ENCODE measurements around the gene ZNF774.
"Not testable (repeated sequence)": the region's sequence is repeated elsewhere in the genome, so short reads cannot be mapped to it uniquely, and the experiment has no call there.

ZNF774 gene

GRCh38 chr15:90352107-90352893 is at the start of gene ZNF774:
Gene ZNF774, plus strand, starts transcription at chr15:90352284. Its CDS starts 2,377 bp downstream, at chr15:90354661.
- DNase-seq, result peak; percentile 75

- DNase-seq, result not testable (repeated sequence)
Measured at GRCh38 chr15:90305355-90305754, 46.7 kb upstream of the ZNF774 start.

DNA sequence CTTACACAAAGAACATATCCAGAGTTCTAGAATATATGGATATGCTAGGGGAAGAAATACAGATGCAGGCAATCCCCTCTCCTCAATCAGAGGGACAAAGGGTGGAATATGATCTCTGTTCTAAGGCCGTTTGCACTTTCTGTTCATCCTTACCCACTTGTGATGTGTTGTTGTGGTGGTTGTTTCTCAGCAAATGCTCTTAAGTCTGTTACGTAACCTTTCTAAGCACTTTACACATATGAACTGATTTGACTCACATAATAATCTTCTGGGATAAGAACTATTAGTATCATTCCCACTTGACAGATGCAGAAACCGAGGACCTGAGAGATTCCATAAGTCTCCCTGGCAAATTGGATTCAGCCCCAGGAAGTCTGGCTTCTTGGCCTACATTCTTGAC is 46.2 kb upstream of the ZNF774 start:
- DNase-seq, result no peak

GRCh38 chr15:90306560-90306959 is 45.5 kb upstream of the ZNF774 start:
- DNase-seq, result no peak

- DNase-seq, result no peak
Measured at GRCh38 chr15:90307661-90308060, 44.4 kb upstream of the ZNF774 start.

DNA sequence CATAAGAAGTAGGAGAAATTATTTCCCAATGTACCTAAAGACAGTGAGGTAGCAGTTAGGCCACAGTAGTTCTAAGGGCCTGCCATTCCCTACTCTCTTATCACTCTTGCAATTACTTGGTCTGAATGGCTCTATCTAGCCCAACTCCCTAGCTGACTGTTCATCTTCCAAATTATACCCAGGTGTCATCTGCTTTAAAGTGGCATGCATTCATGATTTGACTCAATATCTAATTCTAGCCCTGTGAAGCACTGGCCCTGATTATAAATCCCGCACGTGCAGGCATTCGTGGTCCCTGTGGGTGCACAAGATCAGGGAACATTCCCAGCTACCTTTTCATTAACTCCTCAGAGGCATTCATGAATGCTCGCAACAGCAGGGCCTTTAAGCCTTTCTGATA is 43.1 kb upstream of the ZNF774 start:
- DNase-seq, result no peak

GRCh38 chr15:90315278-90315982 is 36.7 kb upstream of the ZNF774 start:
- DNase-seq, result no peak

GRCh38 chr15:90316139-90316538 is 35.9 kb upstream of the ZNF774 start:
- no peak for DNase-seq

DNA sequence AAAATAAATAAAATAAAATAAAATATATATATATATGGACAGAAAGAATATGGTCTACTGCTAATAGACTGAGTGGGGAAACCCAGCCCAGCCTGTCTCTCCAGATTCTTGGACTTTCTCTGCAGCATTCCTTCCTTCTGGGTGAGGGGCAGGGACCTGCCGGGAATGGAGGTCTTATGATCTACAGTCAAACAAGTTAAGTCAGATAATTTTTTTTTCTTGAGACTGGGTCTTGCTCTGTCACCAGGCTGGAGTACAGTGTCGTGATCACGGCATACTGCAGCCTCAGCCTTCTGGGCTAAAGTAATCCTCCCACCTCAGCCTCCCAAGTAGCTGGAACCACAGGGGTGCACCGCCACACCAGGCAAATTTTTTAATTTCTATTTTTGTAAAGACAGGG is 33.5 kb upstream of the ZNF774 start:
- no peak for DNase-seq

DNA sequence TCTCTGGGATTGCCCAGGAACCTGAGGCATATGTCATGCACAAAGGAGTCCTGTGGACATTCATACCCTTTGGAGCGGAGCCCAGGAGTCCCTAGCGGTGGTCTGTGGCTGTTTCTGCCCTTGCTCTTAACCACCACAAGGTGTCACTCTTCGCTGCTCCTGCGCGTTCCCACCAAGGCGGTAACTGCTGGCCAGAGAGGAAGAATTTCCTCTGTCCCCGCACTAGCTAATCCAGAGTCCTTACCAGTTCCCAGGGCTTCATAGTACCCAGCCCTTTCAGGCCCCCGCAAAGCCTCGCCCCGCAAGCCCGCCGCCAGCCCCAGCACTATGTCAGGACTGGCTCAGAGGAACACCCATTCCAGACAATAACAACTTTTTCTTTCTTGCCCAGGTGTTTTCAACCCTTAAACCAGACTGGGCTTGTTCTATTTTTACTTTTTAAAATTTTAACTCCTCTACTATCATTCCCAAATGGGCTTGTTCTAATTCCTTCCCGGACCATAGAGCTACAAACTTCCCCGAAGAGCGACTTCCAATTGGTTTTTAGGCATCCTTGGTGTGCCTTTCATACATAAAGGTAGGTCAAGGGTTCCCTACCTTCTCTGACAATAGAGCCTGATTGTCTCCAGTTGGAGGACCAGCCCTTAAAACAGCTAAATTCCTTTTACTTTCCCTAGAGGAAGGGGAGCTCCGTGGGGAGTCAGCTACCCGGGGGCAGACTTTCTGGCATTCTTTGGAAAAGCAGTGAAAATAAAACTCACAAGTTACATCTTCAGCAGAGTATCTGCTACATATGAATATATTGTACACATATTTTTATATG is 31.8 kb upstream of the ZNF774 start:
- DNase-seq, result peak; percentile 29

DNA sequence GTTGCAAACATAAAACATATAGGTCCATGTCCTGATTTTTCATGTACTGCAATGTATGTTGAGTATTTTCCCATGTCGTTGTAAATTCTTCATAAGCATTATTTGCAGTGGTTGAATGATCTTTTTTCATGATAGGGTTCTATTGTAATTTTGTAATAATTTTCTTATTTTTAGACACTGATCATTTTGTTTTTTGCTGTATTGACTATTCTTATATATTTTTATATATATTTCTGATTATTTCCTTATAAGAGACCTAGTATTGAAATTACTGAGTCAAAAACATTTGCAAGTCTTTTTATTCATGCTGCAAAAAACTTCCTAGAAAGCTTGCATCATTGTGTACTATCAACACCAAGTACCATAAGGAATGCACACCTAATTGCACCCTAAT is 31.2 kb upstream of the ZNF774 start:
- DNase-seq, result no peak

DNA sequence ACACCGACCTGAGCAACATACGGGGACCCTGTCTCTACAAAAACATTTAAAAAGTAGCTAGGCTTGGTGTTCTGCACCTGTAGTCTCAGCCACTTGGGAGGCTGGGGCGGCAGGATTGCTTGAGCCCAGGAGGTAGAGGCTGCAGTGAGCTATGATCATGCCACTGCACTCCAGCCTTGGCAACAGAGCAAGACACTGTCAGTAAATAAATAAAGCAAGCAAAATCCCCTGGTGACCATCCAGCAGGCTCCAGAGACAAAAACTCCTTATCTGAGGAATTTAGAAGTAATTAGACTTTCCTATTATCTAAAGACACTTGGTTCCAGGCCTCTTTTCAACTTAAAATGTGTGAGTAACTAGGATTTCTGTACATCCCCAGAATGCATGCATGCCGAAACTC is 29.5 kb upstream of the ZNF774 start:
- no peak for DNase-seq

DNA sequence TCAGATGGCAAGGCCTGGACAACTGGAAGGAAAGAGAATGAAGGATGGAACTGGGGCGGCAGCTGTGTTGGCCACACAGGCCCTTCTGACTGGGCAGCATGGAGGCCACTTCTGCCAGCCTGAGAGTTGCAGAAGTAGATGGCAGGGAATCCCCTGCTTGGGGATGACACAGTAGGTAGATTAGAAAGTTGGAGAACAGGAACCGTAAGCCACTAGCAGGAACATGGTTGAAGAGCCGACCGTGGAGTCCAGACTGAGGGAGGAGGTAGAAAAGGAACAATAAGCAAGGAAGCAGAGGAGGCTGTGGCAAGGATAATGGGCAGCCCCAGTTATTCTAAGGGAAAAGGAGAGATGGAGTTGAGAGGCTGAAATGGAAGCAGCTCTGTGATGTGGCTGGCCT is 26.4 kb upstream of the ZNF774 start:
- no peak for DNase-seq

- no peak for DNase-seq
Measured at GRCh38 chr15:90326441-90326840, 25.6 kb upstream of the ZNF774 start.

DNA sequence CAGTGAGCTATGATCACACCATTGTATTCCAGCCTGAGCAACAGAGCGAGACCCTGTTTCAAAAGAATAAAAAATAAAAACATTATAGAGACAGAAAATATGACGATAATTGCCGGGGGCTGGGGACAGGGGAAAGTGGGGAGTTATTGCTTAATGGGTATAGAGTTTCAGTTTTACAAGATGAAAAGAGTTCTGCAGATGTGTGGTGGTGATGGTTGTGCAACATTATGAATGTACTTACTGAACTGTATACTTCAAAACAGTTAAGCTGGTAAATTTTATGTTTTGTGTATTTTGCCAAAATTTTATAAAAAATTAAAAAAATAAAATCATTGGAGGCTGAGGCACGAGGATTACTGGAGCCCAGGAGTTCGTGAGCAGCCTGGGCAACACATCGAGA is 24.8 kb upstream of the ZNF774 start:
- DNase-seq, result no peak

- no peak for DNase-seq
Measured at GRCh38 chr15:90334304-90334731, 17.8 kb upstream of the ZNF774 start.

- no peak for DNase-seq
Measured at GRCh38 chr15:90336705-90337141, 15.4 kb upstream of the ZNF774 start.

DNA sequence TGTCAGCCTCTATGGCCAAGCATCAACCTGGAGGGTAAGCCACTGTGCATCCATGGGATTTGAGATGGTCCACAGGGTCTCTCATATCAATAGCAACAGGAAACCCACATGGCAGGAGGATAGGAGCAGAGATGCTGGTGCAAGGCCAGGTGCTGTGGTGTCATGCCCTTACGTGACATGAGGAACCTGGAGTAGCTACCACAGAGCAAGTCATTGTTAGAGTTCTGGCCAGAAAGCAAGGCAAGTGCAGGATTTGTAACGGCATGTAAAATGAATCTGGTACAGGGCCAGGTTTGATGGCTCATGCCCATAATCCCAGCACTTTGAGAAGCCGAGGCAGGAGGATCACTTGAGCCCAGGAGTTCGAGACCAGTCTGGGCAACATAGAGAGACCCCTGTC is 14.8 kb upstream of the ZNF774 start:
- no peak for DNase-seq

GRCh38 chr15:90338532-90338931 is 13.6 kb upstream of the ZNF774 start:
- no peak for DNase-seq

DNA sequence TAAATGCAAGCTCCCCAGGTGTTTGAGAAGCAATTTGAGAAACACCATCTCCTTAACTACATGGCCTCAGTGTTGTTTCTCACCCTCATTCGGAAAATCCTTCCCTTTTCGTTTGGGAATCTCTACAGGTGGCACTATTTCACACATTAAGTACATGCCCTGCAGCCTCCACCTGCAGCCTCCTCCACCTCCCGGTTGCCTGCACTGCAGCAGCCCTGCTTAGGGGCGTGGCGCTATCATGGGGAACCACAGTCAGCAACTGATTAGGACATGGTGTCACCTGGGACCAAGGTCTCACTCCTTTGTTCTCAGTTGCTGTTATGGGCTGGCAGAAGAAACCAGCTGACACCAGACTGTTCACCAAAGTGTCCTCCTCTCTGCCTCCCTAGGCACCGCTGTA is 11.7 kb upstream of the ZNF774 start:
- no peak for DNase-seq

GRCh38 chr15:90343302-90343790 is 8.7 kb upstream of the ZNF774 start:
- no peak for DNase-seq

GRCh38 chr15:90344662-90345061 is 7.4 kb upstream of the ZNF774 start:
- DNase-seq, result no peak

GRCh38 chr15:90345857-90346256 is 6.2 kb upstream of the ZNF774 start:
- DNase-seq, result no peak
